HuH-7 (cell line): ENCODE measurements around the gene ADAMTS10.
"Not testable (repeated sequence)": the region's sequence is repeated elsewhere in the genome, so short reads cannot be mapped to it uniquely, and the experiment has no call there.

Experiments
- DNase-seq: peaks from one replicate; pipeline ENCODE4 v3.0.0; 2011; ENCODE audit warnings: low spot score

The ADAMTS10 gene

GRCh38 chr19:8592231-8593009 is 18.1 kb downstream of the ADAMTS10 start:
- peak; percentile 85 for DNase-seq

GRCh38 chr19:8589177-8589714 is 21.3 kb downstream of the ADAMTS10 start:
- no peak for DNase-seq

- DNase-seq: peak; percentile 85
Observed at GRCh38 chr19:8585894-8586750, 24.4 kb downstream of the ADAMTS10 start.

GRCh38 chr19:8584965-8585893 is 25.3 kb downstream of the ADAMTS10 start:
- DNase-seq: no peak

- peak; percentile 77 for DNase-seq
Observed at GRCh38 chr19:8580710-8581281, 29.7 kb downstream of the ADAMTS10 start.

GRCh38 chr19:8578642-8579265 is 31.8 kb downstream of the ADAMTS10 start:
- DNase-seq: peak; percentile 75

- no peak for DNase-seq
Observed at GRCh38 chr19:8577741-8578140, 32.8 kb downstream of the ADAMTS10 start.

- no peak for DNase-seq
Observed at GRCh38 chr19:8577247-8577646, 33.3 kb downstream of the ADAMTS10 start, which contains the start of gene MYO1F. MYO1F (minus strand) TSS chr19:8577442; CDS start chr19:8577309, 133 bp downstream.

- DNase-seq: no peak
Observed at GRCh38 chr19:8576273-8576993, 34.1 kb downstream of the ADAMTS10 start.

- DNase-seq: no peak
Observed at GRCh38 chr19:8575467-8575997, 35.0 kb downstream of the ADAMTS10 start.

GRCh38 chr19:8574619-8574922 is 35.9 kb downstream of the ADAMTS10 start:
- not testable (repeated sequence) for DNase-seq

- DNase-seq: no peak
Observed at GRCh38 chr19:8573316-8573715, 37.2 kb downstream of the ADAMTS10 start.

- DNase-seq: no peak
Observed at GRCh38 chr19:8571006-8571411, 39.5 kb downstream of the ADAMTS10 start.

- no peak for DNase-seq
Observed at GRCh38 chr19:8569066-8569771, 41.3 kb downstream of the ADAMTS10 start.

- DNase-seq: no peak
Observed at GRCh38 chr19:8567522-8568172, 42.9 kb downstream of the ADAMTS10 start.

- DNase-seq: no peak
Observed at GRCh38 chr19:8566855-8567254, 43.7 kb downstream of the ADAMTS10 start.

GRCh38 chr19:8564866-8565265 is 45.6 kb downstream of the ADAMTS10 start:
- not testable (repeated sequence) for DNase-seq

GRCh38 chr19:8561075-8561764 is 49.3 kb downstream of the ADAMTS10 start:
- DNase-seq: no peak
